ELR (cell line): Measurements from ENCODE around the gene HORMAD2.
A peak's percentile ranks its signal among the peaks of the same experiment; 100 is the strongest.

Experiments
- DNase-seq: peaks from one replicate; pipeline ENCODE4 v3.0.0-alpha.2; 2015; ENCODE audit warnings: low read depth

HORMAD2 gene

DNA sequence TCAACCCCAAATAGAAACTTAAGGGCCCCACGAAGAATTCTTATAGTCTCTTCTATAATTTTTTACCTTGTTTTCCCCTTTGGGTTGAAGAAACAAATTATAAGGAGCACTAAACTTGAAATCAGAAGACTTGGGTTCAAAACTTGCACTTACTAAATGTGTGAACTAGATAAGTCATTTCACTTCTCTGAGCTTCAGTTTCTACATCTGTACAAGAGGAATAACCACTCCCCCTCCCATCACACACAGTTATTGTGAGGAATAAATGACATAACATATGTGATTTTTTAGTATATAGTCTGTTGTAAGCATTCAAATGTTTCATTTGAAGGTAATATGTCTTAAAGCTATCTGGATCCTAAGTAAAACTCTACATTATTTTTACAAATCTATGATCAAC lies 87.5 kb downstream of the HORMAD2 start:
- DNase-seq: no peak

GRCh38 chr22:30169002-30169401 lies 88.7 kb downstream of the HORMAD2 start:
- DNase-seq: no peak

DNA sequence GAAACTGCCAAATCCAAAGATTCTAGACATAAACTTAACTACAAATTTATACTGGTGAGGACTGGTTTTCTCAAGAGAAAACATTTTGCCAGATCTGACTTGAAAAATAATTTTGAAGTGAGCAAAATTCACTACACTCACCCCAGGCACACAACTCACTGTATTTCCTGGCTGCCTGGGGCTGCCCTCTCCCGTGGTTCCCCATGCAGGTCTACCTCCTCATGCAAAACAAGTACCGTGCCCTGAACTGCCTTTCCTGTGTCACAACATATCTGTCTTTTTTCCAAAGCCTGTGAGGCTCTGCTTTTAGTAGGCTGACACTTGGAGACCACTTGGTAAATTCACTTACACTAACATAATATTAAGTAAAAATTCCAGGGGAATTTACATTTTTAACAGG lies 89.9 kb downstream of the HORMAD2 start:
- no peak for DNase-seq

DNA sequence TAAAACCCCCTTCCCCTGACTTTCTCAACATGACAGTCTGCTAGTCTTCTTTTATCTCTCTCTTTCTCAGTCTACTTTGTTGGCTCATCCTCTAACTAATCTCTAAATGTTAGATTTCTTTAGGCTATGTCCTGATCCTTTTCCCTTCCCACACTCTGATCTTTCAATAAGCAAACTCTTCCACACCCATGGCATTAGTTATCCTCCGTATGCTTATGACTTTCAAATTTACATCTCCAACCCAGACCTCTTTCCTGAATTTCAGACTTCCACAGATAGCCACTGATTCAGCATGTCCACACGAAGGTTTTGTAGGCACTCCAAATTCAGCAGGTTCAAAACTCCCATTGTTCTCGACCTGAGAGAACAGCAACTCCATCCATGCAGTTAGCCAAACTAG lies 90.7 kb downstream of the HORMAD2 start:
- no peak for DNase-seq

DNA sequence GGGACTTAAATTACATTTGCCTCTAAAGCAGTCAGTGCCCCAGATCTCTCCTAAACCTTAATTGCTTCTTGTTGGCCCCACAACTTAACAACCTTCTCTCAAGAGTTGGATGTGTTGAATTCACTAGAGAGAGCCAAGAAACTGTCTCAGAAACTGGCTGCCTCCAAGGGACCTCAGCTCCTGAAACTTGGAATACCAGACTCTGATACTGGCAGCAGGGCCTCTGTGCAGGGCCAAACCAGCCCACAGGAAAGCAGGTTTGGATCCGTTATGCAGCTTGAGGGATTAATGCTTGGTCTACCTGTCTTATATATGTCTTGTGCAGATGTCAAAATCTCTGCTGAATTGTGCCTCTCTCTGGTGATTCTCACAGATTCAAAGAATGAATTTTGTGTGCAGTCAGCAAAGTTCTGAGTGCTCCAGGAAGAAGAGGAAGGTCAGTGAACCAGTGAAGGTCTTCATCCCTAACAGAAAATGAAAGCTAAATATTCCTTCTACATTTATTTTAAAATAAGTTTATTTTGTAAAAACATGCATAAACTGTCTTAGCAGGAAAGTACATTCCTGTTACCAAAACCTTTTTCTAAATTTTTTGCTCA lies 95.5 kb downstream of the HORMAD2 start:
- no peak for DNase-seq

GRCh38 chr22:30176431-30176830 lies 96.2 kb downstream of the HORMAD2 start:
- no peak for DNase-seq

DNA sequence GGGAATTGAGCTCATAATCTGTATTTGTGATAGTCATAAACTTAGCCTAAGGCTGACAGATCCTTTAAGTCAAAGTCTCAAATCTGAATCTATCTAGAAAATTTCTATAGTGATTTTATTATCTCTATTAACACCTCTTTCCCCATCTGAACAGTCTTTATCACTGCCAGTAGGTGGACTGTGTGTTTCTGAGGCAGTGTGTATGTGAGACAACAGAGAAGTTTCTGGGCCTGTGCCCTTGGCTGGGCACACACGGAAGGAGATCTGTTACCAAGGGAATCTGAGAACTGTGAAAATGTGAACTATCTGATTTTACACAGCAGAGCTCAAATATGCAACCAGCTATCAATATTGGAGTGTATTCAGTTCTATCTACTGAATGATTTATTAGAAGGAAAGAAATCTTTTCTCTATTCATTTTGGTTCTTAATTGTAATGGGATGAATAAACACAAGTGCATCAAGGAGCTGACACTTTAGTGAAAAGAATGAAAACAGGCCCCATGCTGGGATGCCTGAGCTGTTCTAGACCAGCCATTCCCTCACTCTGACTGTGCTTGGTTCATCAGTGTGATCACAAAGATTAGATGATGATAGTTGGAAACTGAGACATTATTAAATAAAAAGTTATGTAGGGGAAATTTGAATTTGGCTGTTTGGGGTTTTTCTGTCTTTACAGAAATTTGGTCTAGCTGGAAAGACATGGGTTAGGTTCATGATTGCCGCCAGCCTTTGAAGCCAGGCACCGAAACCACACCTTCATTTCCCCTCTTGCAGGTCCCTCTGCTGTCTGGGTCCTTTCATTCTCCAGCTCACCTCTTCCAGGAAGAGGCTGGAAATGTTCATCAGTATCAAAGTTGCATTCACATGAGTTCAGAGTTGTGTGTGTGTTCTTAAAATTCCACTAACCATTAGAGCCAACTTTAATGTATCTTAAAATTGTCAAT lies 98.2 kb downstream of the HORMAD2 start:
- no peak for DNase-seq

- no peak for DNase-seq
Measured at GRCh38 chr22:30180616-30181015, 100.4 kb downstream of the HORMAD2 start.

DNA sequence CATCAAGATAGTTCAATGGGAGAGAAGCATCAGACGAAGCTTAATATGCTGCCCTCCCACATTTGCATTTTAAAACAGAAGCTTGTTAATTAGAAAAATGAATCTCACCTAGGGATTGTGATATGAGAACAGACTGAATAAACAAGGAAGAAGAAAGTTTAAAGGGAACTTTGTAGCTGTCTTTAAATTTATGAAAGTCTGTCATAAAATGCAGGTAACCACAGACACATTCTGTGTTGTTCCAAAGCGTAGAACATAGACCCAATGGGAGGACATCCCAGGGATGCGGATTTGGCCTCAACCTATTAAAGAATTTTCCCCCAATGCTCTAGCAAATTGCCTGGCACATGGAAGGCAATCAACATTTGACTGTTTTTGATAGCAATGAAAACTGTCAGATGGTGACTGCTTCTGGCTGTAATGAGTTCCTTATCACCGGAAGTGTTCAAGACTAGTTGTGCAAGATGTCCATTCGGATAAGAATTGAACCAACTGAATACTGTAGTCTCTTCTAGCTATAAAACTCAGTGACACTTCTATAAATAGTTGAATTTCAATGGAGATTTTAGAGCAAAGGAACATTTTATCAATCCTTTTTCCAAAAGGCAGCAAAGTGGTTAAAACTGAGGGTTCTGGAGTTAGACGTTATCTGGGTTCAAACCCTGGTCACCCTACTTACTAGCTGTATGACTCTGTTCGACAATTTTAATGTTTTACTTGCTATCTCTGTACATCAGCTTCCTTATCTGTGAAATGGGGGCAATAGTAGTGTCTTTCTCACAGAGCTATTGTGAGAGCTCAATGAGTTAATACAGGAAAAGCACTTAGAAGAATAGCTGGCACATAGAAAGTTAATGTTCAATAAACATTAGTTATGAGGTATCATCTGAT lies 101.4 kb downstream of the HORMAD2 start:
- no peak for DNase-seq

DNA sequence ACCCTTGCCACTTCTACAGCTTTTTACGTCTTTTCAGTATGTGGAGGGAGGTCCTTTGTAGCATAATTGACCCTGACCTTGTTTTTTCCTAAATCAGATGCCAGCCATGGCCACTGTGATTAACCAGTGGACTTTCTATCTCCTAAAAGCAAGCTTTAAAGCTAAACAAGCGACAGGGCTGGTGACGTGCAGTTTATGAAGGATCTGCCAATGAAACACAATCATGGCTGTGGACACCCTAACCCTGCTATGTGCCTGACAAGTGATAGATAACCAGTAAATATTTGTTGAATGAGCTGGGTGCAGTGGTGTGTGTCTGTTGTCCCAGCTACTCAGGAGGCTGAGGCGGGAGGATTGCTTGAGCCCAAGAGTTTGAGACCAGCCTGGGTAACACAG lies 102.1 kb downstream of the HORMAD2 start:
- no peak for DNase-seq

- no peak for DNase-seq
Measured at GRCh38 chr22:30182815-30183214, 102.6 kb downstream of the HORMAD2 start.

DNA sequence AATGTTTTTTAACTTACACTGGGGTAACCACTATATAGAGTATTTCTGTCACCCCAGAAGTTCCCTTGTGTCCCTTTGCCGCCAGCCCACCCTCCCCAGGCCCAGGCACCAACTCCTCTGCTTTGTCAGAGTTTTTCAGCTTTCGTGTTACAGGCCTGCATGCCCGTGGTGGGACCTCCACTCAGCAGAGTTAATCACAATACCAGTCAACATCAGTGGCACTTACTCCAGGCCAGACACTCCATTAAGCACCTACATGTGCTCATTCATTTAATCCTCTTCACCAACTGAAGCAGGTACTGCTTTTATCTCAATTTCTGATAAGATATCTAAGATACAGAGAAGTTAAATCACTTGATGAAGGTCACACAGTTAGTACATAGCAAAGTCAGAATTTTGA lies 103.0 kb downstream of the HORMAD2 start:
- no peak for DNase-seq

DNA sequence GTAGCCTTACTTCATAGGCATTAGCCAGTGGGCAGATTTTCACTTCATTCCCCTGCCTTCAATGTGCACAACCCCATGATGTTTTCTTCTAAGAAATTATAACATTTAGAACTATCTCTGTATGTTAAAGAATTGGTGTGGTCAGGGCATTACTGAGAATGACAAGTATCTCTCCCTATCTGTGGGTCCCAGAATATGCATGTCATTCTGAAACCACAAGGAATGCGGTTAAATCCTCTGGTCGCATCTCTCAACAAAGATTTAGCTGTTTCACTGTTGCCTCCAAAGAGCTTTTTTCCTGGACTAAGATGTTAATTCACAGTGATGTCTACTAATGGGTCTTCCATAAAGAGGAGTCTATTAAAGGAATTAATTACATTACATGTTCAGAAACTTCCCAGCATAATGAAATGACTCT lies 103.6 kb downstream of the HORMAD2 start:
- peak; percentile 48 for DNase-seq

GRCh38 chr22:30185129-30185528 lies 104.9 kb downstream of the HORMAD2 start:
- no peak for DNase-seq

DNA sequence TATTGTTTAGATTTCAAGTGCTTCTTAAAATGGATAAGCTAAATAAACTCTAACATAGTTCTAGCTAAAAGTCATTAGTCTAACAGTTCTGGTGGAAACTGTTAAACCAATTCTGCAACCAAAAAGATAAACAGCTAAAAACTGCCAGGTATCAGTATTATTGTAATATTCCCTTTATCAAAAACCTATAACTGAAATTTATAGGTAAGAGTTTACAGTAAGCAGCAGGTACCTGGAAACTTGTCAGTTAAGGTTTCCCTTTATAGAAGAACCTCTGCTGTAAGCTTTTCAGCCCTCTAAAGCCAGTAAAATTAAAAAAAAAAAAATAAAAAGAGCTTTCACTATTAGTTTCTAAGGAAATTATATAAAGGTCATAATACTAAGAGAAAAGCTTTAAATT lies 105.3 kb downstream of the HORMAD2 start:
- no peak for DNase-seq

DNA sequence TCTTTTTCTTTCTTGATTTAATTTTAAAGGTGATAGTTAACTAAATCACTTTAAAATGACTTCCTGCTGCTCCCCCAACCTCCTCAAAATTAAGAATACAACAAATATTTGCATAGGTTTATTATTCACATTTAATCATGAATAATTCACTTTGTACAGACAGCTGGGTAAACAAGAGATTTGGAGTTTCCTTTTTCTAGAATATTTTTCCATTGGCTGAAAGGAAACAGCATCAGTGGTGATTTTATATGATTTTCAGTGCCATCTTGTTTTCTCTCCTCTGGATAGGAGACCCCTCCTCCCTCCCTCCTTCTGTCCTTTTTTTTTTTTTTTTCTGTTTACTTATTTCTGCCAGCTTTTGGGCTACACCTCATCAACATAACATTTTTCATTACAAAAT lies 105.8 kb downstream of the HORMAD2 start:
- DNase-seq: no peak

- DNase-seq: no peak
Measured at GRCh38 chr22:30186510-30186909, 106.2 kb downstream of the HORMAD2 start.

DNA sequence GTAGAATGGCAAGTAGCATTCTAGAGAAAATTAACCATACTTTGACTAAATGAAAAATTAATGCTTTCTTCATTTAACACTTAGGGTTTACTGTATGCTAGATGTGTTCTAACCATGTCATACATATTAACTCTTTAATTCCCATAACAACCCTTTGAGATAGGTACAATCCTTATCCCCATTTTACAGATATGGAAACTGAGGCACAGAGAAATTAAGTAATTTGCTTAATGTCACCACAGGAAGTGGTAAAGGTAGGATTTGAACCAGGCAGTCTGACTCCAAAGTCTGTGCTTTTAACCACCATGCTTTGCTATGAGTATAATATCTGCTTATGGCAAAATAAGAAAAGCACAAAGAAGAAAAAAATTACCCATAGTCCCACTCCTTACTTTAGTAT lies 106.8 kb downstream of the HORMAD2 start:
- no peak for DNase-seq

- DNase-seq: no peak
Measured at GRCh38 chr22:30187529-30188407, 107.5 kb downstream of the HORMAD2 start.

DNA sequence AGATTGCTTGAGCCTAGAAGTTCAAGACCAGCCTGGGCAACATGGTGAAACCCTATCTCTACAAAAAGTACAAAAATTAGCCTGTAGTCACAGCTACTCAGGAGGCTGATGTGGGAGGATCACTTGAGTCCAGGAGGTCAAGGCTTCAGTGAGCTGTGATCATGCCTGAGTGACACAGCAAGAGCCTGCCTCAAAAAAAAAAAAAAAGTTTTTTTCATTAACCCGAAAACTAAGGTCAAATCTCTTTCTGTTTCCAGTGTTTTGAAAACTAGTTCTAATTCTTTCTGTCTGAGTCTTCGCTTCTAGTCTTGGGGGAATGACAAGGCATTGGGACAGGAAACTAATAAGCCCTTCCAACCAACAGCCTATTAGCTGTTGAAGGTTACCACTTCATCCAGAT lies 108.6 kb downstream of the HORMAD2 start:
- DNase-seq: no peak

DNA sequence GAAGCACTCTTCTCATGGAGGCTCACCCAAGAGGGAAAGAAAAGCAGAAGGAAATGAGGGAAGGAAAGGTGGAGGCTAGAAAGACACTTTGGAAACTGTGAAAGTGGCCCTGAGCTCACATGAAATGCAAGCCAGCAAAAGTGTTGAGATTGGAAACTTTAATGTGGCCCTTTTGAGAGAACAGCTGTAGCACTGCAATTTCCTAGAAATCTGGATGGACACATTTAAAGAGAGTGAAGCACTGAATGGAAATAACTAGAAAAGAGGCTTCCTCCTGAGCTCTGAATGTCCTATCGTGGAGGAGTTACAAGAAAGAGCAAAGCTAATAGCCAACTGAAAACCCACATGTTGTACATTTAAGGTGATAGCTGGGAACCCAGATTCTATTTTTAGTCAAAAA lies 110.3 kb downstream of the HORMAD2 start:
- DNase-seq: no peak
